HepG2 (cell line): ENCODE results near the gene CSMD2. TPM values are rescaled to one million over a fixed set of nuclear protein-coding genes. Genes with fewer than 3 reads are reported as not detected.

ENCODE experiments used
- ATAC-seq: fragments of 200-7000 bp; cut with Tn5 transposase; 3 replicates; pipeline ENCODE4 v1.9.1; 2020; ENCODE audit warnings: mild to moderate bottlenecking, moderate library complexity
- BruUV-seq: library from RNA; stranded (reverse); fragments of 400-500 nt; replicated peaks from 2 replicates; lab custom pipeline; 2021; lab: Mats Ljungman, UMichigan
- CTCF ChIA-PET: fragments of 300-600 bp; formaldehyde crosslinking; extraction: SDS; loops from one replicate; lab custom pipeline; 2021; ENCODE audit warnings: low total read pairs, inconsistent platforms, low intra/inter-chr PET ratio; lab: Yijun Ruan, JAX
- POLR2A ChIA-PET: fragments of 350-600 bp; sonication (Branson Sonifier 250); formaldehyde crosslinking; loops from one replicate; lab custom pipeline; 2020; ENCODE audit warnings: antibody characterized with exemption, inconsistent platforms; lab: Yijun Ruan, JAX
- DNase-seq: peaks from one replicate; pipeline ENCODE4 v3.0.0-alpha.2; 2015; ENCODE audit warnings: low spot score
- FAIRE-seq: peaks from 3 replicates; lab custom pipeline; 2011; peaks lifted over from hg19 to GRCh38; lab: Jason Lieb, UNC
- H2AFZ ChIP-seq: one replicate; pipeline ENCODE4 v1.6.1; 2011; ENCODE audit warnings: low read length, inconsistent platforms
- H3K27ac ChIP-seq: fragments of 300-600 bp; 3 replicates; pipeline ENCODE4 v1.8.0; 2011; ENCODE audit warnings: mixed run types, mild to moderate bottlenecking, mixed read lengths, low read length, inconsistent platforms; ENCODE audit not compliant: insufficient read depth; ENCODE audit errors: extremely low read length
- H3K27me3 ChIP-seq, 2 experiments: fragments of 200-600 bp in 1 of 2; 2 replicates in 1 of 2; 3 replicates in 1 of 2; pipeline versions ENCODE4 v1.6.0 to v1.8.0; 2011; ENCODE audit warnings: low read length in 2 of 2, mild to moderate bottlenecking in 2 of 2, moderate library complexity in 2 of 2, inconsistent platforms in 1 of 2; ENCODE audit not compliant: insufficient read depth in 2 of 2, control insufficient read depth in 1 of 2
- H3K36me3 ChIP-seq, 2 experiments: fragments of 200-600 bp in 1 of 2; replicated peaks in 1 of 2; 2 replicates in 1 of 2; 3 replicates in 1 of 2; pipeline versions ENCODE4 v1.5.1 to v1.8.0; 2011; ENCODE audit warnings: low read length in 2 of 2, inconsistent platforms in 1 of 2; ENCODE audit not compliant: insufficient read depth in 2 of 2, control insufficient read depth in 1 of 2
- H3K4me1 ChIP-seq: 2 replicates; pipeline ENCODE4 v1.5.1; 2012; ENCODE audit warnings: low read length, inconsistent platforms; ENCODE audit not compliant: insufficient read depth
- H3K4me2 ChIP-seq: 2 replicates; pipeline ENCODE4 v1.6.0; 2011; ENCODE audit warnings: low read depth, low read length, inconsistent platforms
- H3K4me3 ChIP-seq, 3 experiments: fragments of 200-600 bp in 1 of 3; sonication (generic), shearing (Covaris generic) in 1 of 3; replicated peaks in 1 of 3; 2 replicates each; pipeline ENCODE4 v1.5.1; 2011 to 2016; ENCODE audit warnings: low read length in 3 of 3, inconsistent platforms in 2 of 3, low read depth in 2 of 3, mild to moderate bottlenecking in 2 of 3, control low read depth in 1 of 3, mixed read lengths in 1 of 3; ENCODE audit not compliant: insufficient read depth in 1 of 3
- H3K79me2 ChIP-seq: one replicate; pipeline ENCODE4 v1.6.1; 2011; ENCODE audit warnings: low read length, inconsistent platforms; ENCODE audit not compliant: insufficient read depth
- H3K9ac ChIP-seq: 2 replicates; pipeline ENCODE4 v1.6.0; 2011; ENCODE audit warnings: mild to moderate bottlenecking, low read depth, low read length, inconsistent platforms; ENCODE audit not compliant: insufficient read depth
- H3K9me3 ChIP-seq: 2 replicates; pipeline ENCODE4 v1.5.1; 2012; ENCODE audit warnings: mild to moderate bottlenecking, low read length
- H4K20me1 ChIP-seq: 2 replicates; pipeline ENCODE4 v1.6.0; 2011; ENCODE audit warnings: inconsistent platforms, mild to moderate bottlenecking, low read length, moderate library complexity; ENCODE audit not compliant: insufficient read depth
- SAFB2 ChIP-seq: sonication (generic); formaldehyde crosslinking; IDR thresholded peaks from 2 replicates; pipeline ENCODE4 v1.5.1; 2020; ENCODE audit warnings: missing genetic modification reagents, low read depth, mild to moderate bottlenecking, borderline replicate concordance
- TRAFD1 ChIP-seq: sonication (generic); formaldehyde crosslinking; IDR thresholded peaks from 2 replicates; pipeline ENCODE4 v1.5.1; 2020; ENCODE audit warnings: missing genetic modification reagents, mild to moderate bottlenecking, borderline replicate concordance
- ZBTB8A ChIP-seq: sonication (generic); formaldehyde crosslinking; IDR thresholded peaks from 2 replicates; pipeline ENCODE4 v1.4.0; 2020; ENCODE audit warnings: mild to moderate bottlenecking, low read depth, missing genetic modification reagents, borderline replicate concordance
- ZNF18 ChIP-seq: sonication (generic); formaldehyde crosslinking; IDR thresholded peaks from 2 replicates; pipeline ENCODE4 v1.8.0; 2022; ENCODE audit warnings: mild to moderate bottlenecking, missing genetic modification reagents; ENCODE audit not compliant: insufficient replicate concordance
- ZNF343 ChIP-seq: sonication (generic); formaldehyde crosslinking; IDR thresholded peaks from 2 replicates; pipeline ENCODE4 v1.4.0; 2020; ENCODE audit warnings: mild to moderate bottlenecking, missing genetic modification reagents
- ZNF546 ChIP-seq: sonication (generic); formaldehyde crosslinking; conservative IDR thresholded peaks from 2 replicates; pipeline ENCODE4 v1.8.1; 2023; ENCODE audit warnings: mild to moderate bottlenecking, missing genetic modification reagents
- ZNF772 ChIP-seq: sonication (generic); formaldehyde crosslinking; IDR thresholded peaks from 2 replicates; pipeline ENCODE4 v1.5.0; 2020; ENCODE audit warnings: mild to moderate bottlenecking, missing genetic modification reagents
- ZNF775 ChIP-seq: sonication (generic); formaldehyde crosslinking; IDR thresholded peaks from 2 replicates; pipeline ENCODE4 v1.4.0; 2020; ENCODE audit warnings: missing genetic modification reagents, mild to moderate bottlenecking, moderate library complexity, borderline replicate concordance
- WGBS: methylation state at CpG from one replicate; pipeline ENCODE4 v1.1.6; 2017; ENCODE audit warnings: low lambda C conversion rate; 5-methylcytosine and 5-hydroxymethylcytosine counted together
- in situ Hi-C: cut with HindIII; loops from 2 replicates; pipeline ENCODE4 v1.10.0; 2017; ENCODE audit warnings: low pct_unique_long_range_greater_than_20kb; ENCODE audit not compliant: extremely low pct_ligation_motif_present
- intact Hi-C: fragments of 100-400 bp; cut with micrococcal nuclease; formaldehyde crosslinking; loops from one replicate; pipeline ENCODE4 v1.10.0; 2022; ENCODE audit not compliant: unreplicated experiment
- polyA plus RNA-seq, 8 experiments: library from polyadenylated mRNA; depleted of rRNA in 3 of 8; stranded (reverse) in 7 of 8; unstranded in 1 of 8; fragments of >200 nt; fragmentation: Illumina TruSeq in 4 of 8; extraction: Trizol in 4 of 8; gene quantifications; 2 replicates each; pipeline versions ENCODE4 v1.2.1 to v1.2.3, GENCODE V29; 2011 to 2016; ENCODE audit warnings: low read depth in 4 of 8, missing spikeins in 1 of 8, mixed read lengths in 1 of 8; ENCODE audit not compliant: insufficient read depth in 1 of 8
- total RNA-seq, 5 experiments: library from RNA; depleted of rRNA; stranded (reverse); fragments of >200 nt; fragmentation: Illumina TruSeq; extraction: Trizol; gene quantifications; 2 replicates each; pipeline ENCODE4 v1.2.3, GENCODE V29; 2016; ENCODE audit warnings: low read depth in 1 of 5
- TF ChIP-seq, protein P1 (sequence below): sonication (generic); formaldehyde crosslinking; IDR thresholded peaks from 2 replicates; pipeline ENCODE4 v1.5.1; 2020; ENCODE audit warnings: missing genetic modification reagents, mild to moderate bottlenecking, borderline replicate concordance
- TF ChIP-seq, protein P2 (sequence below), 2 experiments: IDR thresholded peaks; 2 replicates each; pipeline ENCODE4 v1.6.1; 2011 to 2012; ENCODE audit warnings: low read length in 2 of 2, borderline replicate concordance in 1 of 2, low read depth in 1 of 2, mild to moderate bottlenecking in 1 of 2, moderate library complexity in 1 of 2
- TF ChIP-seq, protein P3 (sequence below): sonication (generic); formaldehyde crosslinking; conservative IDR thresholded peaks from 2 replicates; pipeline ENCODE4 v1.4.0; 2020; ENCODE audit warnings: missing genetic modification reagents

CSMD2 gene
- total and polyA plus RNA-seq, 2 of the 13 experiments (the other 11 are each of a cell fraction or from before 2014, with no cell fraction given) = not detected

- 0 out of 3 replicates have a peak, but pooled peaks have one; percentile 35 for ATAC-seq
- POLR2A ChIA-PET = no interaction called here
- DNase-seq = no peak
- WGBS = 17% methylated on average over 14 of the region's 14 CpGs
- no peak for FAIRE-seq
- no TSS peak for BruUV-seq
- Histone ChIP-seq H3K27ac (no peak overlapping the region), H3K9ac (no peak overlapping the region), H3K4me3 (no peak overlapping the region), H3K4me1 (peaks cover 10% of the 10 kb centered on the region), H3K27me3 (peaks cover 0 to 8% of the 10 kb centered on the region in 2 experiments; a peak in 1 of 5 replicates), H3K79me2 (no peaks in the 10 kb centered on the region), H3K9me3 (no peaks in the 10 kb centered on the region), H4K20me1 (peaks cover 3% of the 10 kb centered on the region; the same call in 1 of the 2 replicates), H2AFZ (no peak overlapping the region), H3K4me2 (no peak overlapping the region), H3K36me3 (no peaks in the 10 kb centered on the region)
- CTCF ChIA-PET = no interaction called here
- in situ Hi-C loops = no loop called here
- intact Hi-C loops = no loop called here
- TF ChIP-seq ZNF18 (CRISPR knock-in tag) (no peak), SAFB2 (CRISPR knock-in tag) (no peak), ZNF775 (CRISPR knock-in tag) (no peak), ZNF772 (CRISPR knock-in tag) (no peak), ZNF343 (CRISPR knock-in tag) (no peak), TRAFD1 (CRISPR knock-in tag) (no peak), ZNF546 (no peak), ZBTB8A (CRISPR knock-in tag) (no peak)
- TF ChIP-seq, protein P1, sequence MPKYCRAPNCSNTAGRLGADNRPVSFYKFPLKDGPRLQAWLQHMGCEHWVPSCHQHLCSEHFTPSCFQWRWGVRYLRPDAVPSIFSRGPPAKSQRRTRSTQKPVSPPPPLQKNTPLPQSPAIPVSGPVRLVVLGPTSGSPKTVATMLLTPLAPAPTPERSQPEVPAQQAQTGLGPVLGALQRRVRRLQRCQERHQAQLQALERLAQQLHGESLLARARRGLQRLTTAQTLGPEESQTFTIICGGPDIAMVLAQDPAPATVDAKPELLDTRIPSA (CRISPR knock-in tag) = no peak
- TF ChIP-seq, protein P2, sequence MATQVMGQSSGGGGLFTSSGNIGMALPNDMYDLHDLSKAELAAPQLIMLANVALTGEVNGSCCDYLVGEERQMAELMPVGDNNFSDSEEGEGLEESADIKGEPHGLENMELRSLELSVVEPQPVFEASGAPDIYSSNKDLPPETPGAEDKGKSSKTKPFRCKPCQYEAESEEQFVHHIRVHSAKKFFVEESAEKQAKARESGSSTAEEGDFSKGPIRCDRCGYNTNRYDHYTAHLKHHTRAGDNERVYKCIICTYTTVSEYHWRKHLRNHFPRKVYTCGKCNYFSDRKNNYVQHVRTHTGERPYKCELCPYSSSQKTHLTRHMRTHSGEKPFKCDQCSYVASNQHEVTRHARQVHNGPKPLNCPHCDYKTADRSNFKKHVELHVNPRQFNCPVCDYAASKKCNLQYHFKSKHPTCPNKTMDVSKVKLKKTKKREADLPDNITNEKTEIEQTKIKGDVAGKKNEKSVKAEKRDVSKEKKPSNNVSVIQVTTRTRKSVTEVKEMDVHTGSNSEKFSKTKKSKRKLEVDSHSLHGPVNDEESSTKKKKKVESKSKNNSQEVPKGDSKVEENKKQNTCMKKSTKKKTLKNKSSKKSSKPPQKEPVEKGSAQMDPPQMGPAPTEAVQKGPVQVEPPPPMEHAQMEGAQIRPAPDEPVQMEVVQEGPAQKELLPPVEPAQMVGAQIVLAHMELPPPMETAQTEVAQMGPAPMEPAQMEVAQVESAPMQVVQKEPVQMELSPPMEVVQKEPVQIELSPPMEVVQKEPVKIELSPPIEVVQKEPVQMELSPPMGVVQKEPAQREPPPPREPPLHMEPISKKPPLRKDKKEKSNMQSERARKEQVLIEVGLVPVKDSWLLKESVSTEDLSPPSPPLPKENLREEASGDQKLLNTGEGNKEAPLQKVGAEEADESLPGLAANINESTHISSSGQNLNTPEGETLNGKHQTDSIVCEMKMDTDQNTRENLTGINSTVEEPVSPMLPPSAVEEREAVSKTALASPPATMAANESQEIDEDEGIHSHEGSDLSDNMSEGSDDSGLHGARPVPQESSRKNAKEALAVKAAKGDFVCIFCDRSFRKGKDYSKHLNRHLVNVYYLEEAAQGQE (IDR thresholded peaks at IDR 0.05; ENCODE audit: borderline replicate concordance in 1 of 2, low read depth in 1 of 2, low read length in 2 of 2) = no peak
- TF ChIP-seq, protein P3, sequence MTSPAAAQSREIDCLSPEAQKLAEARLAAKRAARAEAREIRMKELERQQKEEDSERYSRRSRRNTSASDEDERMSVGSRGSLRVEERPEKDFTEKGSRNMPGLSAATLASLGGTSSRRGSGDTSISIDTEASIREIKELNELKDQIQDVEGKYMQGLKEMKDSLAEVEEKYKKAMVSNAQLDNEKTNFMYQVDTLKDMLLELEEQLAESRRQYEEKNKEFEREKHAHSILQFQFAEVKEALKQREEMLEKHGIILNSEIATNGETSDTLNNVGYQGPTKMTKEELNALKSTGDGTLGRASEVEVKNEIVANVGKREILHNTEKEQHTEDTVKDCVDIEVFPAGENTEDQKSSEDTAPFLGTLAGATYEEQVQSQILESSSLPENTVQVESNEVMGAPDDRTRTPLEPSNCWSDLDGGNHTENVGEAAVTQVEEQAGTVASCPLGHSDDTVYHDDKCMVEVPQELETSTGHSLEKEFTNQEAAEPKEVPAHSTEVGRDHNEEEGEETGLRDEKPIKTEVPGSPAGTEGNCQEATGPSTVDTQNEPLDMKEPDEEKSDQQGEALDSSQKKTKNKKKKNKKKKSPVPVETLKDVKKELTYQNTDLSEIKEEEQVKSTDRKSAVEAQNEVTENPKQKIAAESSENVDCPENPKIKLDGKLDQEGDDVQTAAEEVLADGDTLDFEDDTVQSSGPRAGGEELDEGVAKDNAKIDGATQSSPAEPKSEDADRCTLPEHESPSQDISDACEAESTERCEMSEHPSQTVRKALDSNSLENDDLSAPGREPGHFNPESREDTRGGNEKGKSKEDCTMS (CRISPR knock-in tag) = no peak
These were observed 497.4 kb downstream of the CSMD2 start for GRCh38 chr1:33667386-33668282.
